Fibroblast of lung (primary cell): ENCODE measurements around the gene RAP1B. TPM values are rescaled to one million over a fixed set of nuclear protein-coding genes. Genes with fewer than 3 reads are reported as not detected.

ENCODE experiments used
- DNase-seq, 2 donors: peaks; one replicate each; pipeline versions ENCODE4 v3.0.0 to v3.0.0-alpha.2; 2010; ENCODE audit warnings: low read depth in 2 of 2
- H2AFZ ChIP-seq: 2 replicates; pipeline ENCODE4 v1.5.1; 2012; ENCODE audit warnings: low read length, control low read depth, inconsistent platforms
- H3K27ac ChIP-seq: 2 replicates; pipeline ENCODE4 v1.5.1; 2011; ENCODE audit warnings: low read length, control low read depth; ENCODE audit not compliant: insufficient read depth
- H3K27me3 ChIP-seq: 2 replicates; pipeline ENCODE4 v1.5.1; 2011; ENCODE audit warnings: mild to moderate bottlenecking, low read length; ENCODE audit not compliant: control insufficient read depth, insufficient read depth
- H3K36me3 ChIP-seq: 2 replicates; pipeline ENCODE4 v1.5.1; 2011; ENCODE audit warnings: low read length; ENCODE audit not compliant: control insufficient read depth, insufficient read depth
- H3K4me1 ChIP-seq: 2 replicates; pipeline ENCODE4 v1.5.1; 2011; ENCODE audit warnings: low read length; ENCODE audit not compliant: control insufficient read depth, insufficient read depth; ENCODE audit errors: extremely low read depth
- H3K4me2 ChIP-seq: 2 replicates; pipeline ENCODE4 v1.5.1; 2011; ENCODE audit warnings: low read length, control low read depth; ENCODE audit not compliant: insufficient read depth; ENCODE audit errors: extremely low read depth
- H3K4me3 ChIP-seq, 4 experiments: fragments of 200-600 bp in 1 of 4; sonication (generic) in 1 of 4; replicated peaks in 1 of 4; 2 replicates each; pipeline ENCODE4 v1.5.1; 2011 to 2016; ENCODE audit warnings: low read length in 4 of 4, low read depth in 3 of 4, mild to moderate bottlenecking in 3 of 4, control low read depth in 2 of 4, inconsistent platforms in 1 of 4, mixed read lengths in 1 of 4; ENCODE audit not compliant: insufficient read depth in 1 of 4; ENCODE audit errors: control extremely low read depth in 1 of 4
- H3K79me2 ChIP-seq: 2 replicates; pipeline ENCODE4 v1.5.1; 2012; ENCODE audit warnings: mild to moderate bottlenecking, low read length, inconsistent platforms; ENCODE audit not compliant: control insufficient read depth, insufficient read depth
- H3K9ac ChIP-seq: 2 replicates; pipeline ENCODE4 v1.5.1; 2011; ENCODE audit warnings: mild to moderate bottlenecking, low read length, control low read depth; ENCODE audit not compliant: insufficient read depth
- H3K9me3 ChIP-seq: 2 replicates; pipeline ENCODE4 v1.5.1; 2012; ENCODE audit warnings: low read depth, low read length; ENCODE audit not compliant: control insufficient read depth, insufficient read depth
- H4K20me1 ChIP-seq: 2 replicates; pipeline ENCODE4 v1.5.1; 2011; ENCODE audit warnings: low read length; ENCODE audit not compliant: control insufficient read depth, insufficient read depth; ENCODE audit errors: extremely low read depth
- CTCF ChIP-seq, 2 donors: IDR thresholded peaks in 1 of 2; conservative IDR thresholded peaks in 1 of 2; 1 replicate in 1 of 2; 2 replicates in 1 of 2; pipeline ENCODE4 v1.5.1; 2011 to 2012; ENCODE audit warnings: low read length in 2 of 2, control low read depth in 1 of 2, inconsistent platforms in 1 of 2, low read depth in 1 of 2, mild to moderate bottlenecking in 1 of 2
- EZH2 ChIP-seq: IDR thresholded peaks from 2 replicates; pipeline ENCODE4 v1.5.1; 2012; ENCODE audit warnings: low read length, control low read depth, mild to moderate bottlenecking; ENCODE audit errors: missing control alignments
- polyA plus RNA-seq, 2 donors: library from polyadenylated mRNA; depleted of rRNA in 1 of 2; stranded (reverse) in 1 of 2; unstranded in 1 of 2; fragments of >200 nt; gene quantifications; 2 replicates each; pipeline ENCODE4 v1.2.1, GENCODE V29; 2011 to 2012; ENCODE audit warnings: missing spikeins in 1 of 2
- total RNA-seq: library from RNA; depleted of rRNA; stranded (reverse); fragments of >200 nt; gene quantifications from 2 replicates; pipeline ENCODE4 v1.2.1, GENCODE V29; 2014

The RAP1B gene
- total and polyA plus RNA-seq, 2 donors (not counting 1 experiment from before 2014, with no cell fraction given), result 194 to 383 TPM

DNA sequence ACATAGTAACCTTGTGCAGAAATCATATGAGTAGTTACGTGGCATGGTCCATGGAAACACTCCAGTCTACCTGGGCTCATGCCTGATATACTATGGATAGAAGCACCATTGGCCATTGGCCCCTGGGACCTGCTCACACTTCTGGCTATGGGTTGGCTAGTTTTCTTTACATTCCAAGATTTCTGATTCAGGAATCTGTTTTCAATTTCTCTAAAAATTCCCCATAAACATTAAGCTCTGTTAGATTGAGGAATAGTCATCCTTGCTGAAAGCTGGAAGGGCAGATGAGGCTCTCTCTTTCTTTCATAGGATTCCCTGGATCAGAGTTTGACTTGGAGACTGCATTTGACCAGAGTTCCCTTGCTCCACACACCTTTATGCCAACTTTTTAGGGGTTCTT is 37.3 kb upstream of the RAP1B start:
- Histone ChIP-seq H3K36me3 (no peaks in the 10 kb centered on the region), H4K20me1 (no peaks in the 10 kb centered on the region), H3K27me3 (no peaks in the 10 kb centered on the region), H3K9me3 (no peaks in the 10 kb centered on the region), H3K79me2 (no peaks in the 10 kb centered on the region), H3K27ac (no peak overlapping the region), H3K4me1 (no peaks in the 10 kb centered on the region), H3K4me3 (no peak overlapping the region), H3K4me2 (no peak overlapping the region), H3K9ac (no peak overlapping the region), H2AFZ (no peak overlapping the region)
- no peak for DNase-seq
- TF ChIP-seq EZH2 (no peak), CTCF (conservative IDR thresholded peaks at IDR 0.05 in 1 of 2, IDR thresholded peaks at IDR 0.05 in 1 of 2; ENCODE audit: low read depth in 1 of 2, low read length in 2 of 2) (no peak)

DNA sequence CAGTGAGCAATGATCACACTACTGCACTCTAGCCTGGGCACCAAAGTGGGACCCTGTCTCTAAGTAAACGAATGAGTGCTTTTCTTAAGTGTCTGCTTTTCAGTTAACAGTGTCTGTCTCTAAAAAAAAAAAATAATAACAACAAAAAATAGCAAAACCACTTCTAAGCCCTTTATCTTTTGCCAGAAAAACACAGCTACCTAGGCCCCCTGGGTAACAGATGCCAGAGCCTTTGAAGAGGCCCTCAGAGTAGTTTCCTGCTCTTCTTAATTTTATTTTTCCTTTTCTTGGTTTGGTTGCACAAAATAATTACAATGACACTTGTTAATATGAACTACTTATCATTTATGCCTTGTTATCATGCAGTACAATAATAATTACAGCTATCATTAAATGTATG is 32.8 kb upstream of the RAP1B start:
- no peak for DNase-seq
- H4K20me1 ChIP-seq, result no peaks in the 10 kb centered on the region
- no peak overlapping the region for H3K4me2 ChIP-seq
- H3K9me3 ChIP-seq, result no peaks in the 10 kb centered on the region
- no peaks in the 10 kb centered on the region for H3K79me2 ChIP-seq
- H3K27me3 ChIP-seq, result no peaks in the 10 kb centered on the region
- no peak overlapping the region for H3K27ac ChIP-seq
- no peak overlapping the region for H2AFZ ChIP-seq
- H3K4me1 ChIP-seq, result no peaks in the 10 kb centered on the region
- no peak overlapping the region for H3K4me3 ChIP-seq
- no peak for TF ChIP-seq EZH2
- no peak for TF ChIP-seq CTCF (conservative IDR thresholded peaks at IDR 0.05 in 1 of 2, IDR thresholded peaks at IDR 0.05 in 1 of 2; ENCODE audit: low read depth in 1 of 2, low read length in 2 of 2)
- no peak overlapping the region for H3K9ac ChIP-seq
- no peaks in the 10 kb centered on the region for H3K36me3 ChIP-seq

DNA sequence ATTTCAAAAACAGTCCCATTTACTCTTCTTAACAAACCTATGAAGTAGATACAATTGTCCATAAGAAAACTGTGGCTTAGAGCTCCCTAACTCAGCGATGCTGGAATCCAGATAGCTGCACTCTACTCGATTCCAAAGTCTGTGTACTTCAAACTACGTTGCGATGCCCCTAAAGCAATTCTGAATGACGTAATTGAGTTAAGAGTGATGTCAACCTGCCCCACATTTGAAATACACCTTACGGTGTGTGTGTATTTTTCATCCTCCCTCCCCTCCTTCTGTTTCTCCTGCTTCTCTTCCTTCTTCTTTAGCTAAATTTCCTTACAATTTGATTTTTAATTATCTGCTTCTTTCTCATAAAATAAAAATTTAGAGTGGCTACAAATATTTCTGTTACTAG is 31.9 kb upstream of the RAP1B start:
- Histone ChIP-seq H3K4me2 (no peak overlapping the region), H3K79me2 (no peaks in the 10 kb centered on the region), H3K27ac (no peak overlapping the region), H4K20me1 (no peaks in the 10 kb centered on the region), H3K4me3 (no peak overlapping the region), H3K36me3 (no peaks in the 10 kb centered on the region), H3K27me3 (no peaks in the 10 kb centered on the region), H3K4me1 (no peaks in the 10 kb centered on the region), H3K9me3 (no peaks in the 10 kb centered on the region), H3K9ac (no peak overlapping the region), H2AFZ (no peak overlapping the region)
- no peak for TF ChIP-seq EZH2
- no peak for TF ChIP-seq CTCF (conservative IDR thresholded peaks at IDR 0.05 in 1 of 2, IDR thresholded peaks at IDR 0.05 in 1 of 2; ENCODE audit: low read depth in 1 of 2, low read length in 2 of 2)
- DNase-seq, result no peak
